Hematopoietic multipotent progenitor cell treated with erythropoietin and hydrocortisone succinate and interleukin-3 and kit ligand, for 4 days (in vitro differentiated cells): Measurements from ENCODE around the gene PTPRE.
"Not testable (repeated sequence)": the region's sequence is repeated elsewhere in the genome, so short reads cannot be mapped to it uniquely, and the experiment has no call there.

Experiments used
- DNase-seq: peaks from one replicate; pipeline ENCODE4 v3.0.0-alpha.2; 2015

The PTPRE gene

DNA sequence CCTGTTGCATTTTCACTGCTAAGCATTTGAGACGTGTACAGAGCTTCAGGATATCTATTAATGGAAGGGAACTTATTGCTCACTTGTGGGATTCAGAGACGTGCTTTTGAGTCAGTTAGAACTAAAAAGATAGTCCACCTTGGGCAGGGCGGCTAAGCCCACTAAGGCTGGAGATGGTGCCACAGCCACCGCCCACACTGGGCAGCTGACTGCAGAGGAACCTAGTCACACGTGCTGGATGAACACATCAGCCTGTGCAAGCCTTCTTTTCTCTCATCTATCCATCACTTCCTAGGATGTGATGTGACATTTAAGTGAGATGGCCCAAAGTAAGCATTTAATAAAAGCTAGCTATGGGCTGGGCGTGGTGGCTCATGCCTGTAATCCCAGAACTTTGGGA is 78.0 kb downstream of the PTPRE start:
- no peak for DNase-seq

GRCh38 chr10:127986531-127987466 is 79.9 kb downstream of the PTPRE start:
- DNase-seq, result no peak

- no peak for DNase-seq
Observed at GRCh38 chr10:127987467-127988380, 80.8 kb downstream of the PTPRE start.

GRCh38 chr10:127989481-127990012 is 82.6 kb downstream of the PTPRE start:
- DNase-seq, result peak; percentile 71

GRCh38 chr10:127990132-127990788 is 83.4 kb downstream of the PTPRE start:
- not testable (repeated sequence) for DNase-seq

- peak; percentile 50 for DNase-seq
Observed at GRCh38 chr10:127990846-127991542, 84.1 kb downstream of the PTPRE start.

- no peak for DNase-seq
Observed at GRCh38 chr10:127991543-127992255, 84.8 kb downstream of the PTPRE start.

DNA sequence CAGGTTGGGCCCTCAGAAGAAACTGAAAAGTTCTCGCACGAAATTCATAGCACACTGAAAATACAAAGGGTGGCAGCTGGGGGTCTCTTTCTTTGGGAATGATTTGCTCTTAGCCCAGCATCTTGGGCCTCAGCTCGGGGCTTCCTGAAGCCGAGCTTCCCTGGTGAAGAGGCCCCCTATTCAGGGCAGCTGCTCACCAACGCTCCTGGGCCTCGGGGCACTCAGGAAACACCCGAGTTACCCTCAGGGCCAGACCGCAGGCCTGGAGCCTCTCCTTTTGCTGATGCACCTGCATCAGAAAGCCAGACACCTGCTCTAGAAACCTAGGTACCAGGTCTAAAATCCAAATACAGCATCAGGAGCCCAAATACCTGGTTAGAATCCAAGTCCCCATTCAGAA is 85.5 kb downstream of the PTPRE start:
- no peak for DNase-seq

DNA sequence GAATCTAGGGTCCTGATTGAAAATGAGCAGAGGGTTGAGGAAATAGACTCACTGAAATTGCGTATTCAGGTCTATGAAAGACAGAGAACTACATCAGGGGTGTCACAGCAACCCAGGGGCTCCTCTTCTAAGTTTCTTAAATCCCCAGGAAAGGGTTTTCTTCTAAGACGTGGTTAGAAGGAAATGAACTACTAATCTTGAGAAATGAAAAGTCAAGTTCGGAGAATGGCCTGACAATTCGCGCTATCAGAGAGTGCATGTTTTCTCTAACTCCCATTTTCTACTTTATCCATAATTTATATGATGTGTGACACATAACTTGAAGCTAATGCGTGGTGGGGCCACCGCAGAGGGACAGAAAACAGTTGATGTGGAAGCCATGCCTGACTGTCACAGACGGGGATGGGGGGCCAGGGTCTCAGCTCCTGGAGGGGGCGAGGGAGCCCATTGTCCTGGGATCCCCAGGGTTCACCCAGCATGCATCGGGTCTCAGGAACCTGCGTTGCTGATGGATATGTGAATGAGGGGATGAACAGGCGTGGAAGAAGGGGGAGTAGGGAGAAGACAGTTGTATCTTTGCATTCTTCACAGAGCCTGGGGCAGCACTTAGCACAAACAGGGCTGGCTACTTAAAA is 86.3 kb downstream of the PTPRE start:
- no peak for DNase-seq

DNA sequence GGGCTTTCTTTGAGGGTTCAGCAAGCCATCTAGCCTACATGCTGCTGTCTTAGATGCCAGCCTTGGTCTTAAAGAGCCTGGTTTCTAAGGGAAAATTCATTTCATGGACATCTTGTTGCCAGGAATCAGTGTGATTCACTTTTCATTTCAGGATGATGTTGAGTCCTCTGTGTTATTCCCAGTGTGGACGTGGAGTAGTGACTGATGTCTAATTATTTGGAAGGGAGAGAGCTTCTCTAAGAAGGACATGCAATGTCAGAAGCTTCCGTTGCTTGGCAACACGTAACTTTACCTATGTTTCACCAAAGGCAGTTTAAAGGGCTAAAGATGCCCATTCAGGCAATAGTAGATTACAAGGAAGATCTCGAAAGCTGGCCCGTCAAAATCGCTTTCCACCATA is 89.0 kb downstream of the PTPRE start:
- DNase-seq, result no peak

- no peak for DNase-seq
Observed at GRCh38 chr10:127996586-127996985, 89.7 kb downstream of the PTPRE start.

DNA sequence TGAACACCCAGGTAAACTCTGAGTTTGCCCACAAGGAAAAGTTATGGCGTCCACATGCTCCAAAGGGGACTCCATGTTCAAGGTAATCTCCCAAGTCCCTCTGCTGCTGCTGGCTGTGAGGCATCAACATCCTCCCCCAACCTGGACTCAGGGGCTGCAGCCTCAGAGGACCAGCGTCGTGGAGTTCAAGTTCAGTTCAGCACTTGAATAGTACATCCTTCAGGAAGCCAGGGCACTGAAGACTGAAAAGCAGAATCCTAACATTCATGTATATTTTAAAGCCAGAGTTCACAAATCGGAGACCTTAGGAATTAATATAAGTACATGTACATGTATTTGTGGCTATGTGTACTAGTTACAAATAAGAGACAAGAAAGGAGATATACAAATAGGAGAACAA is 90.4 kb downstream of the PTPRE start:
- no peak for DNase-seq

- DNase-seq, result no peak
Observed at GRCh38 chr10:127997937-127998336, 91.0 kb downstream of the PTPRE start.

- peak; percentile 34 for DNase-seq
Observed at GRCh38 chr10:127998501-127999144, 91.7 kb downstream of the PTPRE start.

DNA sequence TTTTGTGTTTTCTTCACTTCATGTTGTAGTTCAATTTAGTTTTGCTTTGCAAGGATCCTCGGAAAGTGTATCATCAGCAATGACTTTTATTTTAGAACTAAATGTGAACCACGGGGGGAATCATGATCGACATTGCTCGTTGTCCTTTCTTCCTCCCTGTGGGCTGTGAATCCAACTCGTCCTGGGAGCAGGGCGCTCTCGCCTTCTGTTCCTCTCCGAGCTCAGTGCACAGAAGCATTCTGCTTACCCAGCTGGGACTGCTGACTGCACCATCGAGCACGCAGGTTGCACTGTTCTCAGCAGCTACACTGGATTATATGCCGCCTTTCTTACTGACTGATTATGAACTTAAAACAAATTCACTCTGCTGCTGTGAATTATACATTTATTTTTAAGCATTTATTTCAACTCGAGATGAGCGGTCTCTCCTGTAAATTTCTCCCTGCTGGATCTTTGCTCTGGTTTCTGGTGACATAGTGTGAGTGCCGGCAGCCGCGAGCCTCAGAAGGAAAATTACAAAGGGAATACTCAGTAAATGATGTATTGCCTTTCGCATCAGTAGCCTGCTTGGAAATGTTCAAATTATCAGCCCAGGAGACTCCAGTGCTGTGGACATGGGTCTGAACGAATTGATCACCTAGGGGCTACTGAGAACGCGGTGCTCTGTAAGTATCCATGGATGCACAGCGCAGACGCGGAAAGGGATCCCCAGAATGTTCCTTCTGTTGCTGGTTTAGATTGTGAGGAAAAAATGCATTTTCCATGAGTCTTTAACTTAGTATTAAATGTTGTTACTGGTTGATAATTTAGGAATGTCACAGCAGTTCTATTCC is 92.6 kb downstream of the PTPRE start:
- no peak for DNase-seq

DNA sequence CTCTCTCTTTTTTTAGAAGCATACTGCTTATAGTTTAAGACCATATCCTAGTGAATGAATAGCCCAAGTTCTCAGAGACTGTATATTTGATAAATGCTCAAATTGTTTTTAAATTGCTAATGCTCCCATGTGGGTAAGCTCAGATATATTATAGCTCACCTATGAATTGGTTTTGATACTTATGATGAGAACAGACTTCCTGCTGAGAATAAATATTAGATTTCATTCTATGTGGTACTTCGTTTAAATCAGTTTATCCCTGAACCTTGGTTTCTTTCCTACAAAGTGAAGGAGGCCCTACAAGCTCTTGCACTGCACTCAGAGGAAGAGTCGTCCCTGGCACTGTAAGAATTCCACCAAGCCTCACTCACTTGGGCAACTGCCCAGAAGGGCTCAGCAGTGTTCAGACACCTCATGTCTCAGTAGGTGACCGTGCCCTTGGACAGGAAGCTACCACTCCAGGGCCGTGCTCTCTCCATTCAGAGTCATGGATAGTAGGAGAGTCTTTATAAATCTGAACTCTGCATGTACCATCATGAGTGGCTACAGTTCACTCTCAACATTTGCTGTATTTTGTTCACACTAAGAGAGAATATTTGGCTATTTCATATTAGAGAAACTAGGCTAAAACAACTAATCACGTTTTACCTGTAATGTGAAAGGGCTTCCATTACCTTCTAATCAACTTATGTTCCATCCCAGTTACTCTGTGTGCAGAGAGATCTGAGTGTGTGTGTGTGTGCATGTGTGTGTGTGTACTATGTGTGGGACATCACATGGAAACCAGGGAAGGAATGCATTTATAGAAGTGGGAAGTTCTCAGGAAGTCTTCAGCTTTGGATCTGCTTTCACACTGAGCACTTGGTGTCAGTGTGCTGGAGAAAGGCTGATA is 93.8 kb downstream of the PTPRE start:
- no peak for DNase-seq

DNA sequence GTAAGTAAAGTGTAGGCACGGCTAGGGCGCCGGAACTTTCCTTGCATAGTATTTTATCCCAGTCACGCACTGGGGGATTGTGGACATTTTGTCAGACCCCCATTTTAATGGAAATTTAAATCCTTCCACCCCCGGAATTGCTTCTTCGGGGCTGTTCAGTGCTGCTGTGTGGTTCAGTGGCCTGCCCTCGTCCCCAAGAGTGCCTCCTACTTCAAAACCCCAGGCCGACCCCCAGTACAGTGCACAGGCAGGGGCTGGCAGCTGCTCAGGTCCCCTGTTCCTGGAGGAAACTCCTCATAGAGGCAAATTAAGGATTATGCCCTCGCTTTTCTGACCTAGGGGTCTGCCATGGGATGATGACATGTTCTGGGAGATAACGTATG is 94.5 kb downstream of the PTPRE start:
- no peak for DNase-seq

GRCh38 chr10:128001849-128002248 is 94.9 kb downstream of the PTPRE start:
- no peak for DNase-seq

DNA sequence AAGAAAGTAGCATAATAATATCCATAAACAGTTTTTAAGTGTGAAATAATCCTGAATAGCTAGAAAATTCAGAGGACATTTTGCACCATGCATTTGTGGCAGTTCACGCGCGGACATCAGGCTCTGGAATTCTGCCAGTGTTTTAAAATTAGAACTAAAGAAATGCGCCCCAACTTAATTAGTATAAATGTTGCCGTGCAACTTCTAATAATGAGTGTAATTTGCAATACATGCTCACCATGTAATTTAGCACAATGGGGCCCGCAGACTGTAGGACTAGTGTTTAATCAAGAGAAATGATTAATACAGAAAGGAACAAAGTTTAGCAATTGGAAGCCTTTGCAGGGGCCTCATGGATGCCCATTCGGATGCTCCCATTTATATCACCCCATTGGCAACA is 96.6 kb downstream of the PTPRE start:
- no peak for DNase-seq
